Heart left ventricle (tissue), 16 donors: ENCODE results near the gene WBP2NL. TPM values are rescaled to one million over a fixed set of nuclear protein-coding genes. Genes with fewer than 3 reads are reported as not detected.

Experiments used
- ATAC-seq, 4 donors: fragments of 200-7000 bp; cut with Tn5 transposase; one replicate each; pipeline ENCODE4 v1.9.1; 2020 to 2022; ENCODE audit warnings: moderate library complexity in 4 of 4, mild to moderate bottlenecking in 3 of 4, moderate number of reproducible peaks in 1 of 4
- DNase-seq, 5 donors: peaks; one replicate each; pipeline ENCODE4 v3.0.0-alpha.2; 2020
- H3K27ac ChIP-seq, 12 donors: fragments of 200-600 bp; sonication (generic) in 4 of 12; one replicate each; pipeline versions ENCODE4 v1.5.0 to v1.8.0; 2016 to 2022; ENCODE audit warnings: mild to moderate bottlenecking in 2 of 12
- H3K27me3 ChIP-seq, 9 donors: fragments of 200-600 bp; sonication (generic) in 2 of 9; one replicate each; pipeline versions ENCODE4 v1.5.1 to v1.8.0; 2016 to 2022; ENCODE audit warnings: mild to moderate bottlenecking in 3 of 9
- H3K36me3 ChIP-seq, 9 donors: fragments of 200-600 bp; sonication (generic) in 2 of 9; one replicate each; pipeline versions ENCODE4 v1.5.0 to v1.8.0; 2018 to 2022; ENCODE audit warnings: mild to moderate bottlenecking in 2 of 9
- H3K4me1 ChIP-seq, 12 donors: fragments of 200-600 bp; sonication (generic) in 4 of 12; one replicate each; pipeline versions ENCODE4 v1.5.0 to v1.8.0; 2016 to 2022; ENCODE audit warnings: mild to moderate bottlenecking in 3 of 12
- H3K4me3 ChIP-seq, 12 donors: fragments of 200-600 bp; sonication (generic) in 4 of 12; one replicate each; pipeline versions ENCODE4 v1.5.0 to v1.8.0; 2017 to 2022; ENCODE audit warnings: mild to moderate bottlenecking in 9 of 12, moderate library complexity in 4 of 12
- H3K9me3 ChIP-seq, 12 donors: fragments of 200-600 bp; sonication (generic) in 4 of 12; one replicate each; pipeline versions ENCODE4 v1.5.0 to v1.8.0; 2016 to 2022; ENCODE audit warnings: mild to moderate bottlenecking in 1 of 12
- POLR2A ChIP-seq, 2 donors: fragments of 450-650 bp; IDR thresholded peaks; one replicate each; pipeline ENCODE4 v1.6.1; 2017; ENCODE audit warnings: antibody characterized with exemption in 2 of 2, mild to moderate bottlenecking in 2 of 2, moderate library complexity in 2 of 2
- WGBS, 4 donors: extraction: QIAGEN DNeasy Blood & Tissue Kit in 2 of 4; methylation state at CpG; one replicate each; pipeline versions ENCODE4 v1.1.5 to v1.1.7; 2013 to 2018; 5-methylcytosine and 5-hydroxymethylcytosine counted together
- intact Hi-C, 10 donors: fragments of 100-400 bp; cut with DNase I; formaldehyde crosslinking; loops; one replicate each; pipeline versions ENCODE4 v1.11.1 to v1.14.2; 2022
- polyA plus RNA-seq, 2 donors: library from polyadenylated mRNA; stranded (reverse); fragments of 200-250 nt; gene quantifications; one replicate each; pipeline ENCODE4 v1.2.3, GENCODE V29; 2013
- total RNA-seq, 9 donors: library from RNA; depleted of rRNA in 2 of 9; stranded (reverse); fragments of >200 nt in 2 of 9; fragmentation: NEBNext Ultra II Directional in 3 of 9; extraction: Animal tissue kit (Norgen Biotek cat#: 25700) in 3 of 9; gene quantifications; one replicate each; pipeline versions ENCODE4 v1.1.0 to v1.2.4, GENCODE V29; 2016 to 2023
- TF ChIP-seq, protein P1 (sequence below), 12 donors: fragments of 200-600 bp; sonication (generic) in 4 of 12; IDR thresholded peaks; one replicate each; pipeline versions ENCODE4 v1.5.0 to v1.8.0; 2018 to 2022; ENCODE audit warnings: antibody characterized with exemption in 12 of 12, mild to moderate bottlenecking in 5 of 12
- donor health status: ischemic (EF 13 %, LVEDD 7.1; RV severe dilation, severe dysfunction).
- donor health status: healthy with polysubstance abuse.
- donor health status: DM: no; HTN: yes; CAD: no.
- donor health status: DM: no; HTN: no; CAD: no.
- donor health status: ischemic (EF 25% LVEDD 6.9; RV normal size, moderate dysfunction).
- donor health status: ischemic (EF 25% LVEDD 5.7; RV mildly dilated, moderate dysfunction).
- donor health status: healthy.
- donor health status: DM: yes; HTN: yes; CAD: no.
- donor health status: ischemic (EF 35%, LVEDD 5.7; RV mildly dilated, moderate dysfunction).
- donor health status: nonischemic (EF 11% LVEDD 7.7; RV severe dilation, severe dysfunction).
- donor health status: DM: yes; HTN: yes; CAD: no.
- donor health status: PGD.
- donor health status: ischemic (EF 29% LVEDD 5.4; RV normal size, mild dysfunction).
- donor health status: nonischemic (EF 23%, LVEDD 6.1; RV moderate dilation, normal function).

The WBP2NL gene
- total and polyA plus RNA-seq, 11 donors = 0.11 to 1.1 (median 0.38) TPM; not detected in 1

DNA sequence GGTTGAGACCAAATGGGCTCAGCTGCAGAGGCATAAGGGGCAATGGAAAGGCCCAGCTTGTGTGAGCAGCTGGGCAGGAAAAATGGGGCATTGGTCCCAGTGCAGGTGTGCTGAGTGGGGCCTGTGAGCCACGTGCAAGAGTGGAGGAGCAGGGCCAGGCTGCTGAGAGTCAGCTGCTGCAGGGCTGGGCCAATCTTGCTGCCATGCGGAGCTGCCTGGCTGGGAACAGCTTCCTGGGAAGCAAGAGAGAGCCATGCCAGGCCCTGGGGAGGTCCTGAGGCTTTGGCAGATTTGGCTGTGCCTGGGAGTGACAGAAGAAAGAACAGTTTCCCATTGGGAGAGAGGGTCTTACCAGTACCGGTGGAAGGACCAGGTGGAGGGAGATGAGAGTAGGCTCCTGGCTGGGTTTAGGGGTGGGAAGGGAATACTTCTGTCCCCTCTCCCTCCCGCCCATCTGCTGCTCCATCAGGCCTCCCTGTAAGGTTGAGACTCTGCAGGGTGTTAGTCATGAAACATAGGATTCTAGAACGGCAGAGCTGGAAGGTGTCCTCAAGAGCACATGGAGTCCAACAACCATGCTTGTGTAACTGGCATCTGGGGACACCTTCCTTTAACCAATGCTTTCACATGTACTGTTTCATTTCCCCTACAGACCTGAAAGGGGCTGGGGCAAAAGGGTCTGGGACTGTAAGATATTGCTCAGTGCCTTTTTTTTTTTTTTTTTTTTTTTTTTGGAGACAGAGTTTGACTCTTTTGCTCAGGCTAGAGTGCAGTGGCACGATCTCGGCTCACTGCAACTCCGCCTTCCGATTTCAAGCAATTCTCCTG, 19.0 kb upstream of the WBP2NL start:
- no peak for DNase-seq
- 73 to 82% (median 77%) methylated on average over 8 to 9 of the region's 9 CpGs for WGBS, 4 donors
- ATAC-seq = peak in 1 of 4 donors; percentile 53
- intact Hi-C loops = loop anchor here in 1 of 10 donors (10.0 kb wide), 1 partner anchor 495 kb away; no protein-coding TSS in a partner anchor
- TF ChIP-seq POLR2A (IDR thresholded peaks at IDR 0.05) = no peak
- TF ChIP-seq, protein P1, sequence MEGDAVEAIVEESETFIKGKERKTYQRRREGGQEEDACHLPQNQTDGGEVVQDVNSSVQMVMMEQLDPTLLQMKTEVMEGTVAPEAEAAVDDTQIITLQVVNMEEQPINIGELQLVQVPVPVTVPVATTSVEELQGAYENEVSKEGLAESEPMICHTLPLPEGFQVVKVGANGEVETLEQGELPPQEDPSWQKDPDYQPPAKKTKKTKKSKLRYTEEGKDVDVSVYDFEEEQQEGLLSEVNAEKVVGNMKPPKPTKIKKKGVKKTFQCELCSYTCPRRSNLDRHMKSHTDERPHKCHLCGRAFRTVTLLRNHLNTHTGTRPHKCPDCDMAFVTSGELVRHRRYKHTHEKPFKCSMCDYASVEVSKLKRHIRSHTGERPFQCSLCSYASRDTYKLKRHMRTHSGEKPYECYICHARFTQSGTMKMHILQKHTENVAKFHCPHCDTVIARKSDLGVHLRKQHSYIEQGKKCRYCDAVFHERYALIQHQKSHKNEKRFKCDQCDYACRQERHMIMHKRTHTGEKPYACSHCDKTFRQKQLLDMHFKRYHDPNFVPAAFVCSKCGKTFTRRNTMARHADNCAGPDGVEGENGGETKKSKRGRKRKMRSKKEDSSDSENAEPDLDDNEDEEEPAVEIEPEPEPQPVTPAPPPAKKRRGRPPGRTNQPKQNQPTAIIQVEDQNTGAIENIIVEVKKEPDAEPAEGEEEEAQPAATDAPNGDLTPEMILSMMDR (IDR thresholded peaks at IDR 0.05) = no peak
- Histone ChIP-seq H3K27me3 (peaks cover 4 to 33% (median 24%) of the 10 kb centered on the region in 9 donors), H3K9me3 (no peaks in the 10 kb centered on the region), H3K4me1 (peaks cover 0 to 12% (median 3%) of the 10 kb centered on the region in 12 donors), H3K36me3 (no peaks in the 10 kb centered on the region), H3K27ac (no peak overlapping the region), H3K4me3 (no peak overlapping the region)

DNA sequence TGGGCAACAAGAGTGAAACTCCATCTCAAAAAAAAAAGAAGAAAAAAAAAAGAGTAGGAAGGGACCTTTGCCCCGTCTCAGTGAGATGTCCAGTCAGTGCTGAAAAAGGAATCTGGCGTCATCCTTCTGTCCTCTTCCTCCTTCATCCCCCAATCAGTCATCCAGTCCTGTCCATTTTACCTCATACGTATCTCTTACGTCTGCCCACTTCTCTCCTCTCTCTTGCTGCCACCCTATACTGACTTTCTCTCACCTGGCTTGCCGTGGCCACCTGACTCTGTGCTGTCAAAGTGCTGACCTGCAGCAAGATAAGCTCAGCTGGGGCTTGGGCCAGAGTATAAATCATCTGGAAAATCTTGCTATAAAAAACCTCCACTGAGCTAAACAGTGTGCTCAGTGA, 15.7 kb upstream of the WBP2NL start:
- H3K9me3 ChIP-seq = no peaks in the 10 kb centered on the region
- no peak overlapping the region for H3K4me3 ChIP-seq
- ATAC-seq = no peak
- H3K36me3 ChIP-seq = no peaks in the 10 kb centered on the region
- no peaks in the 10 kb centered on the region for H3K4me1 ChIP-seq
- intact Hi-C loops = no loop called here
- peaks cover 0 to 5% (median 0%) of the 10 kb centered on the region in 9 donors for H3K27me3 ChIP-seq
- H3K27ac ChIP-seq = no peak overlapping the region
- WGBS, 4 donors = 60 to 74% (median 66%) methylated on average over 5 of the region's 5 CpGs
- DNase-seq = no peak
- TF ChIP-seq POLR2A (IDR thresholded peaks at IDR 0.05) = no peak
- TF ChIP-seq, protein P1 (IDR thresholded peaks at IDR 0.05) = no peak

DNA sequence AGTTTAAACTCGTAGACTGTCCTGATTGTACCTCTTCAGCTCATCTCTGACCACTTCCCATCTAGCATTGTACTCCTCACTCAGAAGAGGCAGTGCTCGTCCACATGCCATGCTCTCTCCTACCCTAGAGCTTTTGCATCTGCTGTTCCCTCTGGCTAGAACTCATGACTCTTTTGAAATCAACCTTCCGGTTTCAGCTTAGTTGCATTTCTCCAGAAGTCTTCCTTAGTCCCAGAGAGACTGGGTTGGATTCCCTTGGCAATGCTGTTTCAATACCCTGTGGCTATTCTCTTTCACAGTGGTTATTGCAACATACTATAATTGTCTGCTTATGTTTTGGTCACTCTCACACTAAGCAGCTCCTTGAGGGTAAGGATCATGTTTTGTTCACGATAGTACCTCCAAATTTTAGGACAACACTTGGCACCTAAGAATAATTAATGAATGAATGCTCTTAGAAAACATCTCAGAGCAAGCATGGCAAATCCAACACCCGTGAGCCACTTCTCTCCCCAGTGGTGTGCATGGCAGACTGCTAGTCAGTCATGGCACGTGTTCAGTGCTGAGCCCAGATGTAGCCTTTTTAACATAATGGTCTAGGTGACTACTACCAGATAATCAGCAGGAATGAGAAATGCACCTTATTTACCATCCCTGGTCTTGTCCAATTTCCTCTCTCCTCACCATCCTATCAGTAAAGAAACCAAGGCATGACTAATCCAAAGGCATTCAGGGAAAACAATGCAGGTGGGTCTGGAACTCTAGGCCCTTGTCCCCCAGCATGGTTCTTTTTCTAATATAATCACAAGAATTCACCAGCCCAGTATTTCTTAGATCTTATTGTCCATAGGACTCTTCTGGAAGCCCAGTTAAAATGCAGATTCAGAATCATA, 14.8 kb upstream of the WBP2NL start:
- H3K36me3 ChIP-seq = no peaks in the 10 kb centered on the region
- no peak for TF ChIP-seq POLR2A (IDR thresholded peaks at IDR 0.05)
- TF ChIP-seq, protein P1 (IDR thresholded peaks at IDR 0.05) = no peak
- peak in 1 of 4 donors; percentile 20 for ATAC-seq
- no peaks in the 10 kb centered on the region for H3K4me1 ChIP-seq
- no peak for DNase-seq
- 72 to 82% (median 77%) methylated on average over 6 of the region's 6 CpGs for WGBS, 4 donors
- intact Hi-C loops = no loop called here
- H3K27ac ChIP-seq = no peak overlapping the region
- no peaks in the 10 kb centered on the region for H3K9me3 ChIP-seq
- H3K27me3 ChIP-seq = no peaks in the 10 kb centered on the region
- H3K4me3 ChIP-seq = no peak overlapping the region

DNA sequence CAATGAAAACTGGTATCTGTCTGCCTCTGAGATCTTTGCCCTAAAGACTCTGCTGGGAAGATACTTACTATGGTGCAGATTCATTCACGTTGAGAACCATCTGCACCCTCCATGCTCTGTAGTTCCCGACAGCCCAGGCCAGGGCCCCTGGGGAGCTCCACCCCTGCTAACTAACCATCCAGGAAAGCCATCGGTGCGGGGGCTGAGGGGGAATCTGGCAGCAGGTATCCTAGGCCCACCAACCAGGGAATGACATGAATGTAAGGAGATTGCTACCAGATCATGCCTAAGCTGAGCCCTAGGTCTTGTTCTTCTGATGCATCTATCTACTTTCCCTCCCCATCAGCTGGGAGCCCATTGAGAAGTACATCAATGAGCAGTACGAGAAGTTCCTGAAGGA, 11.3 kb upstream of the WBP2NL start:
- ATAC-seq (no peak), DNase-seq (no peak)
- H3K4me3 ChIP-seq = no peak overlapping the region
- no peaks in the 10 kb centered on the region for H3K36me3 ChIP-seq
- WGBS, 4 donors = 87 to 96% (median 89%) methylated on average over 5 of the region's 5 CpGs
- intact Hi-C loops = no loop called here
- no peaks in the 10 kb centered on the region for H3K4me1 ChIP-seq
- H3K27me3 ChIP-seq = no peaks in the 10 kb centered on the region
- no peak overlapping the region for H3K27ac ChIP-seq
- H3K9me3 ChIP-seq = no peaks in the 10 kb centered on the region
- TF ChIP-seq, protein P1 (IDR thresholded peaks at IDR 0.05) = no peak
- TF ChIP-seq POLR2A (IDR thresholded peaks at IDR 0.05) = no peak
